Thoracic aorta (tissue), 2 donors: Measurements from ENCODE around the gene PNMA8B. TPM values are rescaled to one million over a fixed set of nuclear protein-coding genes. Genes with fewer than 3 reads are reported as not detected.
"Not testable (repeated sequence)": the region's sequence is repeated elsewhere in the genome, so short reads cannot be mapped to it uniquely, and the experiment has no call there.

Experiments
- ATAC-seq: fragments of 150-250 bp; one replicate; pipeline ENCODE4 v1.8.0; 2017; ENCODE audit warnings: low read depth; ENCODE audit not compliant: insufficient number of reproducible peaks, low FRiP score
- DNase-seq: peaks from one replicate; pipeline ENCODE4 v3.0.0-alpha.2; 2020; ENCODE audit warnings: low spot score
- H3K27ac ChIP-seq, 2 donors: fragments of 200-600 bp; sonication (generic); 1 replicate in 1 of 2; 2 replicates in 1 of 2; pipeline ENCODE4 v1.5.1; 2016; ENCODE audit warnings: mild to moderate bottlenecking in 2 of 2, moderate library complexity in 2 of 2
- H3K27me3 ChIP-seq: fragments of 200-600 bp; sonication (generic); replicated peaks from 2 replicates; pipeline ENCODE4 v1.6.0; 2016; ENCODE audit warnings: mild to moderate bottlenecking; ENCODE audit not compliant: insufficient read depth
- H3K36me3 ChIP-seq: fragments of 200-600 bp; sonication (generic); one replicate; pipeline ENCODE4 v1.5.1; 2016
- H3K4me1 ChIP-seq, 2 donors: fragments of 200-600 bp; sonication (generic); 1 replicate in 1 of 2; 2 replicates in 1 of 2; pipeline versions ENCODE4 v1.5.1 to v1.6.0; 2016; ENCODE audit warnings: low read depth in 2 of 2, mild to moderate bottlenecking in 1 of 2; ENCODE audit not compliant: control insufficient read depth in 1 of 2
- H3K4me3 ChIP-seq: fragments of 200-600 bp; sonication (generic); 2 replicates; pipeline ENCODE4 v1.5.1; 2016; ENCODE audit warnings: mild to moderate bottlenecking
- H3K9me3 ChIP-seq: fragments of 200-600 bp; sonication (generic); 2 replicates; pipeline ENCODE4 v1.5.1; 2016
- total RNA-seq, 2 donors: library from RNA; depleted of rRNA; stranded (reverse); fragments of >200 nt; gene quantifications; one replicate each; pipeline versions ENCODE4 v1.1.0 to v1.2.3, GENCODE V29; 2016
- TF ChIP-seq, protein P1 (sequence below): fragments of 200-600 bp; sonication (generic); IDR thresholded peaks from one replicate; pipeline ENCODE4 v1.5.1; 2019; ENCODE audit warnings: antibody characterized with exemption

PNMA8B gene
- total RNA-seq, 2 donors from 2014 or later, result 4.4 to 4.9 TPM

DNA sequence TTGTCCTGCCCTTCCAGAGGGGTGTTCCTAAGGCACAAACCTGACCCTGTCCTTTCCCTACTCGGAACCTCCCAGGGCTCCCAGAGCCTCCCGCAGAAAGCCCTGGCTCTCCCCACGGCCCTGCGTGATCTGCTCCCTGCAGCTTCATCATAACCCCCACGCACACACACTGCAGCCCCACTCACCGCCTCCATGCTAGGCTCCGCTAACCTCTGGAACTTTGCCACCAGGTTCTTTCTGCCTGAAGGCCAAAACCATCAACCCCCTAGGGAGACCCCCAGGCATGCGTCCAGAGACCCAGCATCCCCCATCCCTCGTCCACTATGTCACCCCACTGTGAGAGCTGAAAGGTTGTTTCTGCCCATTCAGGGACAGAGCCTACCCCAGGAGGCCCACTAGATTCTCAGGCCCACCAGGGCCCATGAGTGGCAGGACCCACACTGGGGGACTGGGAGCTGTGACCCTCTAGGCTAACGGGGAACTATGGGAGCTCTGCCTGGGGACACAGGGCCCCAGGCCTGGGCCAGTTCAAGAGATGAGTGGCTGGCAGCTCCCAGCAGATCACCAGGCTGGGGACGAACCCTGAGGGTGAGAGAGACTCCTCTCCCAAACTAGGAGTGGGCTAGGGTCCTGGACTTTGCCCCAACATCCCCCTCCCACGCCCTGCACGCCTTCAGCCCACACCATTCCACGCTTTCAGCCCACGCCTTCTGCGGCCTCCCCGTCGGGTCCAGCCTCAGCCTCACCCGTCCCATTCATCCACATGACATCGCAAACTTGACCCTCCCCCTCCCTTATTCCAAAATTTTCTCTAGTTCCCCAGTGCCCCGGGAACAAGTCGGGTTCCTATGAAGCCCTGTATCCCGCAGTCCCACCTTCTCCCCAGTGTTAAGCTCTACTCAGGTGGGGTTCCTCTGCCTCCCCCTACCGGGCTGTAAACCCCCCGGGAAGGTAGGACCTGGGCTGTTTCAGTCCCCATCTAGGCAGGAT lies 33.2 kb upstream of the PNMA8B start:
- H3K36me3 ChIP-seq, result no peaks in the 10 kb centered on the region
- TF ChIP-seq, protein P1, sequence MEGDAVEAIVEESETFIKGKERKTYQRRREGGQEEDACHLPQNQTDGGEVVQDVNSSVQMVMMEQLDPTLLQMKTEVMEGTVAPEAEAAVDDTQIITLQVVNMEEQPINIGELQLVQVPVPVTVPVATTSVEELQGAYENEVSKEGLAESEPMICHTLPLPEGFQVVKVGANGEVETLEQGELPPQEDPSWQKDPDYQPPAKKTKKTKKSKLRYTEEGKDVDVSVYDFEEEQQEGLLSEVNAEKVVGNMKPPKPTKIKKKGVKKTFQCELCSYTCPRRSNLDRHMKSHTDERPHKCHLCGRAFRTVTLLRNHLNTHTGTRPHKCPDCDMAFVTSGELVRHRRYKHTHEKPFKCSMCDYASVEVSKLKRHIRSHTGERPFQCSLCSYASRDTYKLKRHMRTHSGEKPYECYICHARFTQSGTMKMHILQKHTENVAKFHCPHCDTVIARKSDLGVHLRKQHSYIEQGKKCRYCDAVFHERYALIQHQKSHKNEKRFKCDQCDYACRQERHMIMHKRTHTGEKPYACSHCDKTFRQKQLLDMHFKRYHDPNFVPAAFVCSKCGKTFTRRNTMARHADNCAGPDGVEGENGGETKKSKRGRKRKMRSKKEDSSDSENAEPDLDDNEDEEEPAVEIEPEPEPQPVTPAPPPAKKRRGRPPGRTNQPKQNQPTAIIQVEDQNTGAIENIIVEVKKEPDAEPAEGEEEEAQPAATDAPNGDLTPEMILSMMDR, result no peak
- DNase-seq (no peak), ATAC-seq (no peak)
- no peak overlapping the region for H3K27ac ChIP-seq
- no peak overlapping the region for H3K4me3 ChIP-seq
- H3K4me1 ChIP-seq, result peaks cover 0 to 3% of the 10 kb centered on the region in 2 donors
- H3K27me3 ChIP-seq, result no peaks in the 10 kb centered on the region
- H3K9me3 ChIP-seq, result no peaks in the 10 kb centered on the region

GRCh38 chr19:46526801-46527200 lies 31.1 kb upstream of the PNMA8B start:
- H3K36me3 ChIP-seq, H3K9me3 ChIP-seq, H3K4me3 ChIP-seq, DNase-seq, H3K27me3 ChIP-seq, H3K4me1 ChIP-seq, H3K27ac ChIP-seq, ATAC-seq: not testable (repeated sequence)

GRCh38 chr19:46524308-46524707 lies 28.6 kb upstream of the PNMA8B start:
- Histone ChIP-seq H3K36me3 (no peaks in the 10 kb centered on the region), H3K4me3 (no peak overlapping the region), H3K4me1 (no peaks in the 10 kb centered on the region), H3K9me3 (no peaks in the 10 kb centered on the region), H3K27ac (no peak overlapping the region), H3K27me3 (no peaks in the 10 kb centered on the region)
- TF ChIP-seq, protein P1, result no peak
- DNase-seq (no peak), ATAC-seq (no peak)

GRCh38 chr19:46522988-46523387 lies 27.3 kb upstream of the PNMA8B start:
- not testable (repeated sequence) for H3K9me3 ChIP-seq, H3K4me1 ChIP-seq, H3K27ac ChIP-seq, ATAC-seq, DNase-seq, H3K27me3 ChIP-seq, H3K36me3 ChIP-seq, H3K4me3 ChIP-seq

DNA sequence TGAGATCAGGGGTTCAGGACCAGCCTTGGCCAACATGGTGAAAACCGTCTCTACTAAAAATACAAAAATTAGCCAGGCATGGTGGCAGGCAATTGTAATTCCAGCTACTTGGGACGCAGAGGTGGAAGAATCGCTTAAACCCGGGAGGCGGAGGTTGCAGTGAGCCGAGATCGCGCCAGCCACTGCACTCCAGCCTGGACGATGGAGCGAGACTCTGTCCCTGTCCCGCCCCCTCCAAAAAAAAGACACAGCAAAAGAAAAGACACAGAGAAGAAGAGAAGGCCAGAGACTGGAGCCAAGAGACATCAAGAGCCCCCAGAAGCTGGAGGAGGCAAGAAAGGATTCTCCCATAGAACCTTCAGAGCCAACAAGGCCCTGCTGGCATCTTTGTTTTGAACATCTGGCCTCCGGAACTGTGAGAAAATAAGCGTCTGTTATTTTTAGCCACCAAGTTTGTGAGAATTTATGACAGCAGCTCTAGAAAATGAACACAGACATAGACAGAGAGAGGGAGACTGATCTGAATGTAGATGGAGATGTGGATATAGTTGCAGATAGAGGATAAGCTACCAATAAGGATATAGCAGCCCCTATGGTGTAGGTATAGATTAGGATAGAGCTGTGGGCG lies 25.7 kb upstream of the PNMA8B start:
- H3K27me3 ChIP-seq, result no peaks in the 10 kb centered on the region
- TF ChIP-seq, protein P1, result no peak
- no peak overlapping the region for H3K4me3 ChIP-seq
- no peak overlapping the region for H3K27ac ChIP-seq
- DNase-seq (no peak), ATAC-seq (no peak)
- no peaks in the 10 kb centered on the region for H3K9me3 ChIP-seq
- no peaks in the 10 kb centered on the region for H3K4me1 ChIP-seq
- H3K36me3 ChIP-seq, result no peaks in the 10 kb centered on the region

- TF ChIP-seq, protein P1, result no peak
- ATAC-seq, result no peak
- no peak for DNase-seq
- no peaks in the 10 kb centered on the region for H3K4me1 ChIP-seq
- no peaks in the 10 kb centered on the region for H3K27me3 ChIP-seq
- no peak overlapping the region for H3K4me3 ChIP-seq
- H3K27ac ChIP-seq, result no peak overlapping the region
- H3K36me3 ChIP-seq, result no peaks in the 10 kb centered on the region
- no peaks in the 10 kb centered on the region for H3K9me3 ChIP-seq
These were observed 24.9 kb upstream of the PNMA8B start for GRCh38 chr19:46520616-46521015.
